Activated CD8-positive, alpha-beta memory T cell treated with anti-CD3 and anti-CD28 coated beads, Interleukin-2, amount 50 U/mL, for 1 hour (primary cell): ENCODE measurements around the gene HDLBP.

ENCODE experiments used
- DNase-seq: peaks from one replicate; pipeline ENCODE4 v3.0.0-alpha.2; 2020; ENCODE audit errors: extremely low read depth

Gene HDLBP

DNA sequence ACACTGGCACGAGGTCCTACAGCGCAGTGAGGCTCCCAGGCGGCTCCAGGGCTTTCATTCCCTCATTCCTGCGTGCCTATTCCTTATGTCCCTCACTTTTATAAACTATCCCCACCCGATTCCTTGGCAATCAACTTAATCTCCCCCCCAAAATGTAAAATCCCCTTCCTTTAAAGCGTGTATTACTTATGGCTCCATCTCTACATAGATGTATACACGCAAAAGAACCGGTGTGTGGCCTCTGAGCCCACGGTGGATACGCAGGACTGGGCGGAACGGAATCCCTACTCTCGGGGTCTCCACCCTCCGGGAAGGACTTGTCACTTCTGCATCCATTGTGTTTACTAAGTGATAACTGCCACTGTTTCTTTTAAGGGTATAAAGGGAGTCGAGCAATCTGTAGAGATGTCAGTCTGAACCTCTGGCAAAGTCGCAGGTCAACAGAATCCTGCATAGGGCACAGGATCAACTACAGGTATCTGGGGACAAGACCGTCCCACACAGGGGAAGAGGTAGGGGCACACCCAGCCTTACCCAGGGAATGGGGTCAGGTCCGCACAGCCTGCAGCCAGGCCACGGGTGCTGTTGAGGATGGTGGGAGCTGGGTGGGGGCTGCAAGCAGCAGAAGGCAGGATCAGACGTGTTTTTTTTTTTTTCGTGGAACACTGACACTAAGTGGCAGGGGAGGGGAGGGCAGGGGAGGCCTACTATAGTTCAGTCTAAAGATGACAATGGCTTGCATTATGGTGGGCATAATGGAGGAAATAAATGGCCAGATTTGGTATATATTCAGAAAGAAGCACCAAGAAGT, 42.1 kb downstream of the HDLBP start:
- DNase-seq: no peak

DNA sequence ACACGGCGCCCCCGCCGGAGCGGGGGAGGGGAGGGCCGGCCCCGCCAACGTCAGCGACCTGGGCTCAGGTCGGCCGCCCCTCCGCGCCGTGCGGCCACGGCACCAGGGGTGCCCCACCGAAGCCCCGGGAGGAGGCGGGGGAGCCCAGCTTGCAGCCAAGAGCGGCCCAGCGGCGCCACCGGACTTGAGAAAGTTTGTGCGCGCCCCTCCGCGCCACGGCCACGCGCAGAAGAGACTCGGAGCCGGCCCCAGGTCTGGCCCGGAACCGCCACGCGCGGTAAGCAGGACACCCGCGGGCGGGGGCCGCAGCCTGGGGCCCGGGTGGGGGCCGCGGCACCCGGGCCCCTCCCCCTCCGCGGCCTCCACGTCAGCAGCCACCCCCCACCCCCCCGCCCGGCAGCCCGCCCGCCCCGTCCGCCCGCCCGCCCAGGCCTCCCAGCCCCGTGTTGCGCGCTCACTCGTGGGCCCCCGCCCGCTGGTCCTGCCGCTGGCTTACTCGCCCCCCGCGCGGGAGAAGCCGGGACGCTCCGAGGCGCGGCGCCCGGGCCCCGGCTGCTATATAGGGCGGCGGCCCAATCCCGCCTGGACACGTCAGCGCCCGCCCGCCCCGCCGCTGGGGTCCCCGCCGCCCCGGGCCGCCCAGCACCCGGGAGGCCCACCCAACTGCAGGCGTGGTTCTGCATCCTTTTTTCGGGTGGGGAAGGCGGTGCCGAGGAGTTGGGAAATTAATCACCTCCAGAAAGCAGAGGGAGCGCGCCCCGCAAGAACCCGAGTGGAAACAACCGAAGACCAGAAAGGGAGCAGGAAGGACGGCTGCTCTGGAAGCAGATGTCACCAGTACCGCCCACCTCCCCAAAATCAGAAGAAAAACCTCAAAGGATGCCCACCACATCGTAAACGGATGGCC, 42.9 kb downstream of the HDLBP start:
- DNase-seq: peak; percentile 4

GRCh38 chr2:241271706-241272302, 43.7 kb downstream of the HDLBP start:
- DNase-seq: peak; percentile 9

- no peak for DNase-seq
These were observed 44.9 kb downstream of the HDLBP start for GRCh38 chr2:241270531-241270930.

- DNase-seq: no peak
These were observed 45.6 kb downstream of the HDLBP start for GRCh38 chr2:241269707-241270520.

DNA sequence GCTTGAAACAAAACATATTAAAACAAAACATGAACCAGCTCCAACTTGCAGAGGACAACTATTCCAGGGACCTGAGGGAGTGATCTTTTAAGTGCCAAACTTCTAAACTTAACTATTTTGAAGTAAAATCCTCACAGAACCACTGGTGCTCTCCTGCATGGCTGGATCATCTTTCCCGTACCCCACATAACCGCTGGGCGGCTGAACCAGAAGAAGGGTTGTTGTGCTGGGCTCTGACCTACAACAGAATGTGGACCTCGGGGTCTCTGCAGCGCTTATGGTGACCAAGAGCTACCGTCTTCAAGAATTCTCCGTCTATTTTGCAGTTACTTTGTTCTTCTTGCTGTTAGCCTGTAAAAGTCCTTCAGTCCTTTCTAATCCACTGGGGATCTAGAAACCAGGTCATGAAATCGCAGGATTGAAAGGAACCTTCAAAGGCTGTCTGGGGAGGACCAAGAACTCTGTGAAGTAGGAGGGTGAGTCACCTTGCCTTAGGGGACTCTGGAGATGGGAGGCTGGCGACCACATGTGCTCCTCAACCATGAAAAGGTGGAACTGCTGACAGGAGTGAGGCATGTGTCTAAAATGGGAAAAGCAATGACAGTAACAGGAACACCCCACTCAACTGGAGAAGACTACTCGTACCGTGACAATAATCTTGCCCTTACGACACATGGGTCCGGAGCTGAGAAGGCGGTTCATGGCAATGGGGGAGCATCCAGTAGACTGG, 46.6 kb downstream of the HDLBP start:
- DNase-seq: no peak

DNA sequence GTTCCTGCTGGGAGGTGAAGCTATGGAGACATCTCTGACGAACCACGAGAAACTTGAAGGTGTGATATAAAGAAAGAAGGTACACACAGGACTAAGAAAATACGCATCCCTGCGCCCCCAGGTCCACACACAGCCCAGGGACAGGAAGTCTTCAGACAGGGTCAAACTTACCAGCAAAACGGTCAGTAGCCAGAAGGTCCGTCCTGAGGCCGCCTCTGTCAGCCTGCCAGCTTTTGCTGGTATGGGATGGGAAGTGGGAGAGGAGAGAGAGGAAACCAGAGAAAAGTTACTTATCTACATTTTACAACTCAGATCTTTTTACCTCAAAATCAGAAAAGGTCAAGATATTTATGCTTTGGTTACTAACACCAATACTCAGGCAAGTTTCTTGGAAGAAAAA, 47.2 kb downstream of the HDLBP start:
- no peak for DNase-seq

GRCh38 chr2:241267249-241268067, 48.0 kb downstream of the HDLBP start:
- no peak for DNase-seq

- DNase-seq: no peak
These were observed 50.0 kb downstream of the HDLBP start for GRCh38 chr2:241265506-241265905.

- DNase-seq: no peak
These were observed 52.4 kb downstream of the HDLBP start for GRCh38 chr2:241263061-241263460.

DNA sequence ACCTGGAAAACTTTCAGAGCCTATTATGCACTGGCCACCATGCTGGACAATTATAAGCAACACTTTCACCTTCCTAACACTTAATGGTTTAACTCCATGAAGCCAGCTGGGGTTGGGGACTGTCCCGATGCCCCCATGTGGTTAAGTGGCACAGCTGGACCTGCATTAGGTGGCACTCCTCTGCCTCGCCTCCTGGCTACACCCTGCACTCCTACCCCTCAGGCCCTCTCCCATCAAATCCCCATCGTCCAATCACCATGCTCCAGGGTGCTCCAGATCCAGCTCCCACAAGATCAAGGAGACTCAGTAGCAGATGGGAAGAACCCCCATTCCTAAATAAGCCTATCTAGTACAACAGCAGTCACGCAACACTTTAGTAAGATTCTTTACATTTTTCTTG, 53.8 kb downstream of the HDLBP start:
- DNase-seq: no peak

- no peak for DNase-seq
These were observed 54.6 kb downstream of the HDLBP start for GRCh38 chr2:241260911-241261310.

- no peak for DNase-seq
These were observed 56.8 kb downstream of the HDLBP start for GRCh38 chr2:241258505-241259280.

GRCh38 chr2:241257419-241258032, 57.9 kb downstream of the HDLBP start:
- no peak for DNase-seq

GRCh38 chr2:241256168-241256545, 59.3 kb downstream of the HDLBP start:
- DNase-seq: no peak

GRCh38 chr2:241255542-241256167, 59.8 kb downstream of the HDLBP start:
- no peak for DNase-seq

DNA sequence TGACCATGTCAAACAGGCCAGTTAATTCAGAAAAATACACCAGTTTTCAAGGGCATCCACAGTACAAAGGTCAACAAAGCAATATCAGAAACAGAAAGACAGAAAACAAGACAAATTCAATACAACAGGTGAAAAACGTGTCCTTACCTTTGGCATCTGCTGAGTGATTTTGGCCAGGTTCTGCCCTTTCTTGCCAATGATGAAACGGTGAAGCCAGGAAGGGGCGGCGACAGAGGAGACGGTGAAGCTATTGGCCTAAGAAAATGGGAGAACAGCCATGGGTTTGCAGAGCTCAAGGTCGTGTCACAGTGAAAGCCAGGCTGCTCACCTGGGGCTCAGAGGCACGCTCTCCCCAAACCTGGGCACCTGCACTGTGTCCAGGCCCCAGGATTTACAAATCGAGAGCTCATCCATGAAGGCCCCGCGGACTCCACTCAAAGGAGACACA, 60.5 kb downstream of the HDLBP start:
- DNase-seq: no peak

DNA sequence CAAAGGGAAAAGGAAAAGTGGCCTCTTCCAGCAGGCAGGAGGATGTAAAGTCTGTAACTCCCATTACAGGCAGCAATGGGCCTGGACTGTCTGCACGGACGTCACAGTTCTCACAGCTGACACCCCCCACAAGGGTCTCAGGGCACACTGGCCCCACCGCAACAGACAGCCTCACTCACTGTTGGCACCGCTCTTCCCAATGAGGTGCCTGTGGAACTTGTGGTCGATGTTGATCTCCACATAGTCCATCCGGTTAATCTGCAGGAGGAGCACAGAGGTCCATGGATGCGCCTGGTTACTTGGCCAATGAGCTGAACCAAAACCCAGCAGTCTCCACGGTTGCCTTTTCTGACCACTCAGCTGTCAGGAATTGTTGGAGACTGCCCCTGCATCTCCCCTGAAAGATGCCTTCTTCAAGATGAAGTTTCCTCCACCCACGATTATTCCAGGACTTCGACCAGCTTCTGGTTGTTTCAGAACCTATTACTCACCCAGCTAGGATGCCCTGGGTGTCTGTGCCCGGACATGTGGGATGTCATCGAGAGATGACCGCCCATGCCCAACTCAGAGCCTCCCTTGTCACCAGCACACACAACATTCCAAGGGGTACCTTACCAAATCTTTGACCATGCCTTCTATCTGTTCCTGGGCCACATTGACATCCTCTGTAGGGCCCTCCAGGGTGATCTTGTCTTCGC, 62.5 kb downstream of the HDLBP start:
- DNase-seq: no peak
